ENCODE data around the gene SEZ6L2.

Gene SEZ6L2

GRCh38 chr16:29881050-29881449, 18.3 kb downstream of the SEZ6L2 start:
- no peak overlapping the region for H3K4me3 ChIP-seq (ENCODE audit: low read depth, low read length)
- TF ChIP-seq, protein P1, sequence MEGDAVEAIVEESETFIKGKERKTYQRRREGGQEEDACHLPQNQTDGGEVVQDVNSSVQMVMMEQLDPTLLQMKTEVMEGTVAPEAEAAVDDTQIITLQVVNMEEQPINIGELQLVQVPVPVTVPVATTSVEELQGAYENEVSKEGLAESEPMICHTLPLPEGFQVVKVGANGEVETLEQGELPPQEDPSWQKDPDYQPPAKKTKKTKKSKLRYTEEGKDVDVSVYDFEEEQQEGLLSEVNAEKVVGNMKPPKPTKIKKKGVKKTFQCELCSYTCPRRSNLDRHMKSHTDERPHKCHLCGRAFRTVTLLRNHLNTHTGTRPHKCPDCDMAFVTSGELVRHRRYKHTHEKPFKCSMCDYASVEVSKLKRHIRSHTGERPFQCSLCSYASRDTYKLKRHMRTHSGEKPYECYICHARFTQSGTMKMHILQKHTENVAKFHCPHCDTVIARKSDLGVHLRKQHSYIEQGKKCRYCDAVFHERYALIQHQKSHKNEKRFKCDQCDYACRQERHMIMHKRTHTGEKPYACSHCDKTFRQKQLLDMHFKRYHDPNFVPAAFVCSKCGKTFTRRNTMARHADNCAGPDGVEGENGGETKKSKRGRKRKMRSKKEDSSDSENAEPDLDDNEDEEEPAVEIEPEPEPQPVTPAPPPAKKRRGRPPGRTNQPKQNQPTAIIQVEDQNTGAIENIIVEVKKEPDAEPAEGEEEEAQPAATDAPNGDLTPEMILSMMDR (IDR thresholded peaks at IDR 0.05; ENCODE audit: low read depth, low read length, missing control alignments) = no peak
- DNase-seq (ENCODE audit: low read depth) = no peak

DNA sequence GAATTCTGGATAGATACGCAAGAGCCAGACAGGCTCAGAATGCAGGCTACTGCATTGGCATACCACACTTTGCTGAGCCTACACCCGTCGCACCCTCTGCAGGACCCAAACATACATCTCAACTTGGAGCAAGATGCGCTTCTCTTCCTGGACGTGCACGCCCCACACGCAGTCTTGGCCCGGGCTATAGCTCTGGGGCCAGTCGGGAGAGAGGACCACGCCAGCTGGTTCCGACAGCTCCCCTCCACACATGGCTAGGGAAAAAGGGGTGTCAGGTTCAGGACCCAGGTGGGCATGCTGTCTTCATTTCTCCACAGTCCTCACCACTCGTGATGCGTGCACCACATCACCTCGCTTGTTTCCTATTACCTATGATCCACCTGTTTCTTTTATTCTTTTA, 21.2 kb downstream of the SEZ6L2 start:
- TF ChIP-seq, protein P1 (IDR thresholded peaks at IDR 0.05; ENCODE audit: low read depth, low read length, missing control alignments) = no peak
- no peak for DNase-seq (ENCODE audit: low read depth)
- H3K4me3 ChIP-seq (ENCODE audit: low read depth, low read length) = no peak overlapping the region

DNA sequence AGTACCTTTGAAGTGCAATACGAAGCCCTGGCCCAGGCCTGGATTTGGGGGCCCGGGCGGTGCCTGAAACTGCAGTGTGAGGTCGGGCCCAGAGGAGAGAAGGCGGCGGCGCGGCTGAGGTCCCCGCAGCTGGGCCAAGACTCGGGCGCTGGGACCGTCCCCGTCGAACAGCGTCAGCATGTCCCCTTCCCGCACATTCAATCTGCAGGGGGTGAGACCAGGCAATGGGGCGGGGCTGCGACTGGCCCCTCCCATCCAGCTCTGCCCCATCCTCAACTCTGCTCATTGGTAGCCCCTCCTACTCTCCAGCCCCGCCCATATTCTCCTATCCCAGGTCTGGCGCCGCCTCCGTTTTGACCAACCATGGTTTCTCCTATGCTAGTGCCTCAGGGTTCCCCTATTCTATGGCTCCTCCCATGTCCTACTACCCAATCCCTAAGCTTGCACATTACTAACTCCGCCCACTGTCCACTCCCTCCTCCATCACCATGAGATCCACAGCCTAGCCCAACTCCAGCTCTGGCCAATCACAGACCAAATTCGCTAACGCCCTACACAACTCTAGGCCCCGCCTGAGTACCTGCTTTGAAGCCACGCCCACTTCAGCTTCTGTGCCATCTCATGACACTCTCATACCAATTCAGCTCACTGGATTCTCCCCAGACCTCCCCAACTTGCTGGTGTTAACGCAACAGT, 21.9 kb downstream of the SEZ6L2 start:
- TF ChIP-seq, protein P1 (IDR thresholded peaks at IDR 0.05; ENCODE audit: low read depth, low read length, missing control alignments) = no peak
- no peak overlapping the region for H3K4me3 ChIP-seq (ENCODE audit: low read depth, low read length)
- DNase-seq (ENCODE audit: low read depth) = peak; percentile 56

- H3K4me3 ChIP-seq (ENCODE audit: low read depth, low read length) = no peak overlapping the region
- DNase-seq (ENCODE audit: low read depth) = no peak
- TF ChIP-seq, protein P1 (IDR thresholded peaks at IDR 0.05; ENCODE audit: low read depth, low read length, missing control alignments) = no peak
These were observed 22.6 kb downstream of the SEZ6L2 start for GRCh38 chr16:29876594-29877249.

GRCh38 chr16:29876217-29876593, 23.1 kb downstream of the SEZ6L2 start:
- no peak for DNase-seq (ENCODE audit: low read depth)
- TF ChIP-seq, protein P1 (IDR thresholded peaks at IDR 0.05; ENCODE audit: low read depth, low read length, missing control alignments) = no peak
- no peak overlapping the region for H3K4me3 ChIP-seq (ENCODE audit: low read depth, low read length)

DNA sequence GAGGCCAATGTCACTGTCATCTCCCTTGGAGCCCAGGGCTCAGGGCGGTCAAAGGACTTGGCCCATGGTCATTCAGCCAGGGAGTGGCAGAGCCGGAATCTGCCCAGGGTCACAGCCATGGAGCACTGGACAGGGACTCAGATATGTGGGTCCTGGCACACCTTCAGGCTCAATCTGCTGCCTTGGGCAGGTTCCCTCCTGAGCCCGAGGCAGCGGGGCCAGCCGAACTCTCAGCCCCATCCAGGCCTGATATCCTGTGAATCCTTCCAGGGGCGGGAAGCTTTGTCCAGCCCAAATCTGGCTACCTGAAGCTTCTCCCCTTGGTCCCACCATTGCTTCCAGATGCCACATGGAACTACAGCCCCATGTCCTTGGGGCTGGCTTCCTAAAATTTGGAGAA, 24.1 kb downstream of the SEZ6L2 start:
- H3K4me3 ChIP-seq (ENCODE audit: low read depth, low read length) = no peak overlapping the region
- TF ChIP-seq, protein P1 (IDR thresholded peaks at IDR 0.05; ENCODE audit: low read depth, low read length, missing control alignments) = no peak
- no peak for DNase-seq (ENCODE audit: low read depth)

DNA sequence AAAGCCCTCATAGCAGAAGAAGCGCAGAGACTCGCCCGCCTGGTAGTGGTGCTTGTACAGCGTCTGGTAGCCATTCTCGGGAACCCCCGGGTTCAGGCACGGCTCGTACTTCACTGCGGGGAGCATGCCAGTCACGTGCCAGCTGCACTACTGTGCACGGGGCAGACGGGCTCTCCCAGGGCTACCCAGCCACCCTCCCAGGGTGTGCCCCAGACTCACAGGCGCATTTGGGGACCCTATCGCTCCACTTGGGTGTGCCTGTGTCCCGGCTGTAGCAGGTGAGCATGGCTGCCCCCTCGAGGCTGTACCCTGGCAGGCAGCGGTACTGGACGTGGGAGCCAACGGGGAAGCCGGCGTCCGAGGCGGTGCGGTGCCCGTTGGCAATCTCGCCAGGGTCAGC, 26.0 kb downstream of the SEZ6L2 start:
- TF ChIP-seq, protein P1 (IDR thresholded peaks at IDR 0.05; ENCODE audit: low read depth, low read length, missing control alignments) = no peak
- no peak overlapping the region for H3K4me3 ChIP-seq (ENCODE audit: low read depth, low read length)
- no peak for DNase-seq (ENCODE audit: low read depth)
